Left colon (tissue), 2 donors: ENCODE data around the gene PDF. TPM values are rescaled to one million over a fixed set of nuclear protein-coding genes. Genes with fewer than 3 reads are reported as not detected.
A peak's percentile ranks its signal among the peaks of the same experiment; 100 is the strongest.

Experiments used
- ATAC-seq: fragments of 200-7000 bp; cut with Tn5 transposase; one replicate; pipeline ENCODE4 v1.9.1; 2020; ENCODE audit warnings: mild to moderate bottlenecking, moderate library complexity
- DNase-seq, 2 donors: peaks; one replicate each; pipeline ENCODE4 v3.0.0-alpha.2; 2020
- intact Hi-C, 2 donors: fragments of 100-400 bp; cut with DNase I in 1 of 2; cut with micrococcal nuclease in 1 of 2; formaldehyde crosslinking; loops; one replicate each; pipeline versions ENCODE4 v1.11.2 to v1.14.0; 2022; cut with DNase I, micrococcal nuclease
- total RNA-seq, 2 donors: library from RNA; stranded (reverse); fragmentation: NEBNext Ultra II Directional; extraction: Animal tissue kit (Norgen Biotek cat#: 25700); gene quantifications; one replicate each; pipeline ENCODE4 v1.2.1, GENCODE V29; 2021
- donor health status: DM: no; HTN: no; CAD: no.
- donor health status: DM: yes; HTN: yes; CAD: no.

PDF gene
- total RNA-seq, 2 donors from 2014 or later: 10.1 to 20.5 TPM

GRCh38 chr16:69319826-69320739 is 10.3 kb downstream of the PDF start:
- intact Hi-C loops: no loop called here
- no peak for ATAC-seq
- no peak for DNase-seq

DNA sequence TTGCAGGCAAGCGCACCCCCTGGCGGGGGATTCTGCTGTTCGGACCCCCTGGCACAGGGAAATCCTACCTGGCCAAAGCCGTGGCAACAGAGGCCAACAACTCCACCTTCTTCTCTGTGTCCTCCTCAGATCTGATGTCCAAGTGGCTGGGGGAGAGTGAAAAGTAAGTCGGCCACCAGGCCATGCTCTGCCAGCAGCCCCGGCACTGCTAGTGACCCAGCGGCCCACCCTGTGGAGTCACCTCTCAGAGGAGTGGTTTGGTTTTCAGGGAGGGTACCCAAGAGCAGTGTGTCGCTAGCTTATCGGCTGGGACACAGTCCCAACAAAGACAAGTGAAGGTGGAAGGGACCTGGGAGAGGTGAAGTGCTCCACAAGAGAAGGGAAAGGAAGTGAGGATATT is 11.0 kb downstream of the PDF start:
- DNase-seq (no peak), ATAC-seq (no peak)
- intact Hi-C loops: no loop called here

DNA sequence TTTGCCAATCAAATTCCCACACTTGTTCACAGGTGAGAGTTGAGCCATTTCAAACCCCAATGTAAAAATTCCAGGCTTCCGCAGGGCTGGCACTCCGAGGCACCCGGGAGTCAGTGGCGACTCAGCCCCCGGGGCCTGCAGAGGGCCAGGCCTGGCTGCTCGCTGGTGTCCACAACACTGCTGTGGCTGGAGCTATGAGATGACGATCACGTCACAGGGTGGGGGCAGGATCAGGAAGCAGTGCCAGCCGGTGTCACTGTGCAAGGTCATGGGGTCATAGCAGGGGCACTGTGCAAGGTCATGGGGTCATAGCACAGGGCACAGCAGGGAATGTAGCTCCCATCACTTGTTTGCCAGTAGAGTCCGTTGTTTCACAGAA is 11.5 kb downstream of the PDF start:
- intact Hi-C loops: no loop called here
- DNase-seq: no peak

GRCh38 chr16:69318177-69318910 is 12.0 kb downstream of the PDF start:
- intact Hi-C loops: no loop called here
- DNase-seq (no peak), ATAC-seq (no peak)

More for the DNA sequence above, 11.5 kb downstream of the PDF start:
- ATAC-seq: no peak

DNA sequence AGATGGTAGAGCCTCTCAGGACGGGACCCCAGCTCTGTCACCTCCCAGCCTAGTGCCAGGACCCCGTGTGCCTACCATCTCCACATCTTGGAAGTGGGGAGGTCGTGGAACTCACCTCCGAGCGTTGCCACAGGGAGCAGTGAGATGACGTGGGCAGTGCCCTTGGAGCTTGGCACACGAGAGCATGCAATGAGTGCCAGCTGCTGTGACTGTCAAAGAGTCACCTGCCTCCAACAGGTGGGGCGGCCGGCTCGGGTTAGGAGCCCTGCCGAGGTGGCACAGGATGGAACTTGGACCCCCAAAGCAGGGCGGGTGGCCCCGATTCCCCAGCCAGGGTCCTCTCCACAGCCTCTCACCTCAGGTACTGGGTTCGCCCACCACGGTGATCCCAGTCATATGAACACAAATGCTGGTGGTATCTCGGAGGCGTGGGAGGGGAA is 13.8 kb downstream of the PDF start:
- DNase-seq (no peak), ATAC-seq (no peak)
- intact Hi-C loops: no loop called here

GRCh38 chr16:69315486-69316311 is 14.7 kb downstream of the PDF start:
- intact Hi-C loops: no loop called here
- no peak for DNase-seq
- no peak for ATAC-seq

DNA sequence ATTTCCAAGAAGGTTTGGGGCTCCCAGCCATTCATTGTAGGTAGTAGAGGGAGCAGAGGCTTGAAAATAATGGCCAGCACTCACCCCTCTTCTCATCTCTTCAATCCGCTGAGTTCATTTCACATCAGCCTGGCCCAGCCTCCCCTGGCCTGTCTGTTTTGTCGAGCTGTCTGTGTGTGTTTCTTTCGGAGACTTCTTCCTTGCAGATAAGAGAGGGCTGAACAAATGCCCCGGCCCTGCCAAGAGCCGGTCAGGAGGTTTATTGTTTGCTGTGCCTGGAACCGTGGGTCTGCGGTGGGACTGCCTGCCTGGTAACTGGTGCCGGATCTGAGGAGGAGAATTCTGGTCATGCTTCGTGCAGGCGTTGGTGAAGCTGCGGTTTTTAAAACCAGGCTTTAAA is 15.9 kb downstream of the PDF start:
- intact Hi-C loops: no loop called here
- no peak for DNase-seq
- ATAC-seq: no peak

- no peak for DNase-seq
- no peak for ATAC-seq
- intact Hi-C loops: no loop called here
Observed at GRCh38 chr16:69313469-69313868, 16.9 kb downstream of the PDF start.

DNA sequence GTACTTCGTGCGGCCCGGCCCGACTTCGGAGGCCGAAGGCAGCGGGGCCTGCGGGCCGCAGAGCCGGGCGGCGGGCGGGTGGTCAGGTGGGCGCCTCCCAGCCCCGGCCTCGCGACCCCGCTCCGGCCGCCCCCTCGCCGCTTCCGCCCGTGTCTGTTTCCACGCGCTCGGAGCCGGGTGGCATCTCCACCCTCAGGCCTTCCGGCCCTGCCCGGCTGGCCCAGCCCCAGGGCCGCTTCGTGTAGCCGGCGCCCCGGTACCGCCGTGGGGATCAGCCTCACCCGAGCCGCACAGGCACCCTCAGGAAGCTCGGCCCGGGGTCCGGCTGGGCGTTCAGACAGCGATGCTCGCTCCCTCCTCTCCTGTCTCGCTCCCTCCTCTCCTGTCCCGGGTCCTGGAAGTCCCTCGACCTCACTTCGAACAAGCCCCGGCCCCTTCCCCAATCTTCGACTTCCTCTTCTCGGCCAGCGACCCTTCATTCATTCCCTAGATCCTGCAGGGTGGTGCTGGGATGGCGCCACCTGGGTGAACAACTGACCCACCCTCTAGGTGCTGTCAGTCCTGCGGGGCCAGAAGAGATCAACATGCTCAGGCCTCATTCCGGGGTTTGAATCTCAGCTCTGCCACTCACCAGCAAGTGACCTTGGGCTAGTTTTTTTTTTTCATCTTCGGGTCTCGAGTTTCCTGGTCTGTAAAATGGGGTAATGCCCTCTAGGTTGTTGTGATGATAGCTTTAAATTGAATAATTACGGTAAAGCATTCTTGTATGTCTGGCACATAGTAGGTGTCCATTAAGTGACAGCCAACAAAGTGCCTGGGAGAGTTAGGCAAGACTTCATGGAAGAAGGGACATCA is 18.6 kb downstream of the PDF start:
- intact Hi-C loops: no loop called here
- peak in 1 of 2 donors; percentile 58 for DNase-seq
- peak; percentile 55 for ATAC-seq

- intact Hi-C loops: no loop called here
- DNase-seq (peak; percentile 96 to 99), ATAC-seq (peak; percentile 87)
Observed at GRCh38 chr16:69310653-69311532, 19.5 kb downstream of the PDF start, which contains the start of gene VPS4A. VPS4A (plus strand) TSS chr16:69311350; CDS start chr16:69311512, 162 bp downstream.

GRCh38 chr16:69309316-69309715 is 21.1 kb downstream of the PDF start:
- no peak for ATAC-seq

GRCh38 chr16:69307856-69308255 is 22.5 kb downstream of the PDF start:
- no peak for ATAC-seq
- no peak for DNase-seq
- intact Hi-C loops: no loop called here

More at GRCh38 chr16:69309316-69309715, 21.1 kb downstream of the PDF start:
- intact Hi-C loops: no loop called here
- DNase-seq: no peak

- intact Hi-C loops: no loop called here
- ATAC-seq (no peak), DNase-seq (no peak)
Observed at GRCh38 chr16:69307091-69307490, 23.3 kb downstream of the PDF start.

DNA sequence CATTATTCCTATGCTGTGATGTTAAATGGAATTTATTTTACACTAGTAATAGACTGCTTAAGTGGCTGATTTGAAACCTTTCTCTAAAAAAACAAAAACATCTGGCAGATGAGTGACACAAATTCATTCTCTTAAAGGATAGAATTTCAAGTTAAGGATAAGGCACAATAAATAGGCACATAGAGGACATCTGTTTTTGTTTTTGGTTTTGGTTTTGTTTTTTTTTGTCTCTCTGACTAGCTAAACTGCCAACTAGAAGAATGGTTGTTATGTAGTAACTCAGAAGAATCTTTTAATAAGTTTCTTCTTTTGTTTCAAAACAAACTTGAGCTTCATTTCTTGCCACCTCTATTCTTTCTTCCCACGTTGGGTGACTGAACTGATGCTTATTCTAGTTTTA is 24.4 kb downstream of the PDF start:
- DNase-seq (no peak), ATAC-seq (no peak)
- intact Hi-C loops: no loop called here

GRCh38 chr16:69302301-69302700 is 28.1 kb downstream of the PDF start:
- intact Hi-C loops: no loop called here
- DNase-seq (no peak), ATAC-seq (no peak)

GRCh38 chr16:69301861-69302260 is 28.5 kb downstream of the PDF start:
- no peak for ATAC-seq
- intact Hi-C loops: no loop called here
- DNase-seq: no peak

- ATAC-seq (no peak), DNase-seq (no peak)
- intact Hi-C loops: no loop called here
Observed at GRCh38 chr16:69301187-69301586, 29.2 kb downstream of the PDF start.
